ENCODE results near the gene ARL6IP4. TPM values are rescaled to one million over a fixed set of nuclear protein-coding genes. Genes with fewer than 3 reads are reported as not detected.

Gene ARL6IP4
- total and polyA plus RNA-seq, 2 donors from 2014 or later, result 168 to 362 TPM

DNA sequence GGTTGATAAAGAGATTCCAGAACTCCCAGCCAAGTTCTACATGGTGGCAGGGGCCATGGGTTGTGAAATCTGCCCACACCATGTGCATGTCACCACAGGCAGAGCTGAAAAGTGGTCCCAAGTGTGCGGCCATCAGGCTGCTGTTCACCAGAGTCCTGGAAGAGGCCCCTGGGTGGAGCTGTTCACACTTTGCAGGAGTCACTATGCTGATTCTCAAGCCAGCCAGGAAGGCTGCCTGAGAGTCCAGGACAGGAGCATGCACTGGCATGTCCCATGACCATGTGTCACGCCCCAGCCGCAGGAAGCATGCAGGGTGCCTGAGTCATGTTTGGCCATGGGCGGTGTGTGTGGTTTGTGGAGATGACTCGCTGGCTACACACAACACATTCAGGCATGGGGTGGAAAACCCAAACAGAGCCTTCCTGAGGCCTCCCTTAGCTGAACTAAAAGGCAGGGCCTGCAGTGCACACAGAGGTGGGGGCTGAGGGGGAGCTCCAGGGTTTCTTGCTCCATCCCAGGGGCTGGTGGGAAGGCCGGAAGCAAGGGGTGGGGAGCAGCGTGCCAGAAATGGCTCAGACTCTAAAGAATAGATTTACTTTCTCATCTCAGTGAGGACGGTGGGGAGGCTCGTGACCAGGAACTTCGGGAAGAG is 33.7 kb upstream of the ARL6IP4 start:
- Histone ChIP-seq H3K4me3 (ENCODE audit: low read length in 3 of 3) (no peak overlapping the region), H3K9ac (ENCODE audit: low read length in 3 of 3) (no peak overlapping the region), H3K27me3 (ENCODE audit: control insufficient read depth, insufficient read depth, low read length) (no peaks in the 10 kb centered on the region), H3K9me3 (ENCODE audit: control insufficient read depth in 2 of 3, insufficient read depth in 1 of 3, low read length in 3 of 3) (no peaks in the 10 kb centered on the region), H3K27ac (ENCODE audit: low read depth in 2 of 2, low read length in 2 of 2) (peak overlapping the region; percentile 32 to 65), H3K36me3 (ENCODE audit: control insufficient read depth in 2 of 3, insufficient read depth in 3 of 3, low read length in 3 of 3) (no peaks in the 10 kb centered on the region), H3K4me1 (ENCODE audit: control insufficient read depth in 2 of 3, insufficient read depth in 2 of 3, low read depth in 1 of 3, low read length in 3 of 3) (peaks cover 0 to 2% (median 0%) of the 10 kb centered on the region in 3 donors)
- DNase-seq (peak in 4 of 5 donors; percentile 45 to 95 (median 58)), FAIRE-seq (no peak)
- intact Hi-C loops (cut with DNase I), result no loop called here
- TF ChIP-seq, protein P1, sequence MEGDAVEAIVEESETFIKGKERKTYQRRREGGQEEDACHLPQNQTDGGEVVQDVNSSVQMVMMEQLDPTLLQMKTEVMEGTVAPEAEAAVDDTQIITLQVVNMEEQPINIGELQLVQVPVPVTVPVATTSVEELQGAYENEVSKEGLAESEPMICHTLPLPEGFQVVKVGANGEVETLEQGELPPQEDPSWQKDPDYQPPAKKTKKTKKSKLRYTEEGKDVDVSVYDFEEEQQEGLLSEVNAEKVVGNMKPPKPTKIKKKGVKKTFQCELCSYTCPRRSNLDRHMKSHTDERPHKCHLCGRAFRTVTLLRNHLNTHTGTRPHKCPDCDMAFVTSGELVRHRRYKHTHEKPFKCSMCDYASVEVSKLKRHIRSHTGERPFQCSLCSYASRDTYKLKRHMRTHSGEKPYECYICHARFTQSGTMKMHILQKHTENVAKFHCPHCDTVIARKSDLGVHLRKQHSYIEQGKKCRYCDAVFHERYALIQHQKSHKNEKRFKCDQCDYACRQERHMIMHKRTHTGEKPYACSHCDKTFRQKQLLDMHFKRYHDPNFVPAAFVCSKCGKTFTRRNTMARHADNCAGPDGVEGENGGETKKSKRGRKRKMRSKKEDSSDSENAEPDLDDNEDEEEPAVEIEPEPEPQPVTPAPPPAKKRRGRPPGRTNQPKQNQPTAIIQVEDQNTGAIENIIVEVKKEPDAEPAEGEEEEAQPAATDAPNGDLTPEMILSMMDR (IDR thresholded peaks at IDR 0.05; ENCODE audit: borderline replicate concordance, extremely low read depth, insufficient read depth), result no peak

DNA sequence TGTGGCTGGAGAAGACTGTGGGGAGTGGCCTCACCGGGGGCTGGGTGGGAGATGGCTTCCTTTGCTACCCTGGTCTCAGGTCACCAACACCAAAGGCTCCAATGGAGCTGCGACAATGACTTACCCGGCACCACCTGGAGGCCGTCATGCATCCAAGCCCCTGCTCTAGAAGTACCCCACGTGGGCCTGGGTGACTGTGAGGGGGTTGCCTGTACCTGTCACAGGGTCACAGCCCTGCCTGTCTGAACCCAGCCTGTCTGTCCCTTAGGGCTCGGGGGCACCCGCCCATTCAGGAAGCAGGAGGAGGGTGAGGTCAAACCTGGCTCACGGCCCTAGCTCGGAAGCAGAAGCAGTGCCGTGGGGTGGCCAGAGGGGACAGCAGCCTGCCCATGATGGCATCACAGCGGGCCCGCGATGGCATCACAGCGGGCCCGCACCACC is 33.1 kb upstream of the ARL6IP4 start:
- DNase-seq, result peak; percentile 68 to 87 (median 73)
- no peak overlapping the region for H3K9ac ChIP-seq (ENCODE audit: low read length in 3 of 3)
- intact Hi-C loops (cut with DNase I), result no loop called here

DNA sequence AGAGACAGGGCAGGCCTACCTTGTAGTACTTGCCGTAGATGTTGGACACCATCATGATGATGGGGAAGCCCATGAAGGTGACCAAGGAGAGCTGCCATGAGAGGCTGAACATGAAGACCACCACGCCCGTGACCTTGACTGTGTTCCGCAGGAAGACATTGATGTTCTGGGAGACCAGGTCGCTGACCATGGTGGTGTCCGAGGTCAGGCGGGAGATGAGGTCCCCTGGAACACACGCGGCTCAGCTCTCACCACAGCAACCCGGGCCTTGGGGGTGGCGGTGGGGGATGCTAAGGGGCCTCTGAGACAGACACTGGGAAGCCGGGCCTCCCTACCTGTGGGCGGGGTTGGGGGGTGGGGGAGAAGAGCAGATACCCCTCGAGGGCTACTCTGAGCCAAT is 31.9 kb upstream of the ARL6IP4 start:
- intact Hi-C loops (cut with DNase I), result no loop called here
- peaks cover 0 to 6% (median 0%) of the 10 kb centered on the region in 3 donors for H3K4me1 ChIP-seq (ENCODE audit: control insufficient read depth in 2 of 3, insufficient read depth in 2 of 3, low read depth in 1 of 3, low read length in 3 of 3)
- no peak overlapping the region for H3K4me3 ChIP-seq (ENCODE audit: low read length in 3 of 3)
- TF ChIP-seq, protein P1 (IDR thresholded peaks at IDR 0.05; ENCODE audit: borderline replicate concordance, extremely low read depth, insufficient read depth), result no peak
- FAIRE-seq (no peak), DNase-seq (peak in 1 of 5 donors; percentile 70)
- H3K9me3 ChIP-seq (ENCODE audit: control insufficient read depth in 2 of 3, insufficient read depth in 1 of 3, low read length in 3 of 3), result no peaks in the 10 kb centered on the region
- H3K27ac ChIP-seq (ENCODE audit: low read depth in 2 of 2, low read length in 2 of 2), result no peak overlapping the region
- H3K36me3 ChIP-seq (ENCODE audit: control insufficient read depth in 2 of 3, insufficient read depth in 3 of 3, low read length in 3 of 3), result no peaks in the 10 kb centered on the region
- no peak overlapping the region for H3K9ac ChIP-seq (ENCODE audit: low read length in 3 of 3)
- no peaks in the 10 kb centered on the region for H3K27me3 ChIP-seq (ENCODE audit: control insufficient read depth, insufficient read depth, low read length)

More for the DNA sequence above, 33.1 kb upstream of the ARL6IP4 start:
- Histone ChIP-seq H3K27ac (ENCODE audit: low read depth in 2 of 2, low read length in 2 of 2) (peak overlapping the region in 1 of 2 donors; percentile 32), H3K4me1 (ENCODE audit: control insufficient read depth in 2 of 3, insufficient read depth in 2 of 3, low read depth in 1 of 3, low read length in 3 of 3) (peaks cover 0 to 3% (median 0%) of the 10 kb centered on the region in 3 donors), H3K27me3 (ENCODE audit: control insufficient read depth, insufficient read depth, low read length) (no peaks in the 10 kb centered on the region), H3K4me3 (ENCODE audit: low read length in 3 of 3) (no peak overlapping the region), H3K9me3 (ENCODE audit: control insufficient read depth in 2 of 3, insufficient read depth in 1 of 3, low read length in 3 of 3) (no peaks in the 10 kb centered on the region), H3K36me3 (ENCODE audit: control insufficient read depth in 2 of 3, insufficient read depth in 3 of 3, low read length in 3 of 3) (no peaks in the 10 kb centered on the region)
- TF ChIP-seq, protein P1 (IDR thresholded peaks at IDR 0.05; ENCODE audit: borderline replicate concordance, extremely low read depth, insufficient read depth), result no peak
- no peak for FAIRE-seq
